ENCODE results near the gene EIPR1.

Gene EIPR1

DNA sequence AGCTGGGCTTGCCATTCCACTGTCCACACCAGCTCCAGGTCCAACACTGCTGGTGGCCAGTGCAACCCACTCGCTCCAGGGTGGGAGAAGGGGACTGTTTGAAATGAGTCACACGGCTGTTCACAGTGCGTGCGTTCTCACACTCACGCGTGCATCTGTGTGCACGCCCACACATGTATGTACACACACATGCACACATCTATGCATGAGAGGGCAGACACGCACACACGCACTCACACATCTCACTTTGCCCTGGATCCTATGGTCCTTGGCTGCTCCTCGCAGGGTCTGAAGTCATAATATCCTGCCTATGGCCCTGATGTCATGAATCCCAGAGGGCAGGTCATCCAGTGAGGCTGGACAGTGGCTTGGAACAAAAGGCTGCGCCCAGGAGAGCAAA lies 182.8 kb downstream of the EIPR1 start:
- peaks cover 0 to 4% (median 0%) of the 10 kb centered on the region in 11 experiments; a peak in 1 of 22 replicates for H3K9me3 ChIP-seq (replicated peaks in 1 of 11)
- H3K27ac ChIP-seq = peak overlapping the region in 9 of 11 experiments; percentile 54 to 67 (median 63); a peak in 18 of 22 replicates
- H3K4me3 ChIP-seq = no peak overlapping the region; a peak in 2 of 20 replicates
- peak overlapping the region in 6 of 11 experiments; percentile 2 to 49 (median 32); a peak in 7 of 22 replicates for H3K9ac ChIP-seq
- peaks cover 0 to 54% (median 19%) of the 10 kb centered on the region in 11 experiments; a peak in 14 of 22 replicates for H4K20me1 ChIP-seq
- peaks cover 0 to 14% (median 0%) of the 10 kb centered on the region in 11 experiments; a peak in 2 of 22 replicates for H3K27me3 ChIP-seq
- peak overlapping the region; percentile 67 to 88 (median 84) for H3K4me2 ChIP-seq
- TF ChIP-seq Cebpa-rat (IDR thresholded peaks at IDR 0.05) = no peak
- peaks cover 58 to 82% (median 76%) of the 10 kb centered on the region in 10 experiments for H3K4me1 ChIP-seq
- H3K36me3 ChIP-seq = peaks cover 27 to 52% (median 41%) of the 10 kb centered on the region in 11 experiments

DNA sequence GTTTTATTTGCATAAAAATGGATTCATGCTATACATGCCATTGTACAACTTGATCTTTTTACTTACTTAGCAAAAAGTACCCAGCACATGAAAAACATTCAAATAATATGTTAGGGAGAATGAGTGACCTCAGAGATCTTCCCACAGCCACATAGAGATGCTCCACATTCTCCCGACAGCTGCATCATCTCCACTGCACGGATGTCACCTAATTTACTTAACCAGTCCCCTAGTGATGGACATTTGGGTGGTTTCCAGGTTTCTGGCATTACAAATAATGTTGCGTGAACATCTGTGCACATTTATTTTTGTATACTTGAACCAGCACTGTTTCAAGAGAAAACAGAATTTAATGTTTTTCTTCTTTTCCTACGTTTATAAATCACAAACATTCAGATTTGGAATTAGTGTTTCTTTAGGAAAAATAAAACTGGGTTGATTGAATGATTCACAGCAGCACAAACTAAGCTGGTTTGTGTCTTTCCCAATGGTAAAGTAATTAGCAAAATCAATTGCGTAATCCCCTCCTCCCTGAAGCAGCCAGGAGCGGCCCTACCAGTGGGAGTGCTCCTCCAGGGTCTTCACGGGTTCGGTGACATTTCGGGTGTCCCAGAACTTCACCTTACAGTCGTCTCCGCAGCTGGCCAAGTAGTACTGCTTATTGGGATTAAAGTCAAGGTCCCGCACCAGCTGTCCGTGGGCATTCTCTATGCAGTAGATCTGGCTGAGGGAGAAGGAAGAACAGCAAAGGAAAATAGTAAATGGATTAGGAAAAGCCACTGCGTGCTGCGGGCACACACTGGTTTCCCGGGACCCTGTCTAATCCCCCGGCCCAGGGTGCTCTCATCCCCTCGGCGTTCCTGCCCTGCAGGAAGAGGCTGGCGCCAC lies 183.9 kb downstream of the EIPR1 start:
- Histone ChIP-seq H3K36me3 (peaks cover 28 to 63% (median 51%) of the 10 kb centered on the region in 11 experiments), H4K20me1 (peaks cover 0 to 60% (median 19%) of the 10 kb centered on the region in 11 experiments; a peak in 14 of 22 replicates), H3K27ac (peak overlapping the region in 2 of 11 experiments; percentile 21 to 36; a peak in 2 of 22 replicates), H3K4me2 (peak overlapping the region; percentile 67 to 88 (median 84)), H3K9me3 (replicated peaks in 1 of 11) (no peaks in the 10 kb centered on the region), H3K9ac (no peak overlapping the region), H3K4me3 (no peak overlapping the region; a peak in 1 of 20 replicates), H3K27me3 (peaks cover 0 to 14% (median 0%) of the 10 kb centered on the region in 11 experiments; a peak in 2 of 22 replicates), H3K4me1 (peaks cover 62 to 86% (median 82%) of the 10 kb centered on the region in 10 experiments)
- TF ChIP-seq Cebpa-rat (IDR thresholded peaks at IDR 0.05) = peak in 9 of 11 experiments; percentile 72 to 94 (median 84); a peak in 17 of 22 replicates

DNA sequence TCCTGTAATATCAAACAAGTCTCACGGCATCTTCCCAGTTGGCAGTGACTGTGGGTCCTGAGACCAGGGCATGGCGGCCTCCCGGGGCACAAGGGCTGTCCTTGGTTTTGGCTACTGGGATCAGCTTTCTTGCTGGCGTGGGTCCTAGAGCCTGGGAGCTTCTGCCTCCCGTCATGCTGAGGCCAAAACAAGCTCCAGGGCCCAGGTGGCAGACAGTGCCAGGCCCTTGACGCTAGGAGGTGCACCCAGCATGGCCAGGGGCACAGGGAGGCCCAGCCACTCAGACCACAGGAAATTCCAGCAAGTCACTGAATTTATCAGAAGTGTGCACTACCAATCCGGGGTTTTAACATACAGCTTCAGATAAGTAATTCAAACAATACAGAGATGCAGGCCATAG lies 184.7 kb downstream of the EIPR1 start:
- no peak for TF ChIP-seq Cebpa-rat (IDR thresholded peaks at IDR 0.05)
- peak overlapping the region in 1 of 11 experiments; percentile 24; a peak in 1 of 22 replicates for H3K9ac ChIP-seq
- H3K4me1 ChIP-seq = peaks cover 54 to 78% (median 74%) of the 10 kb centered on the region in 10 experiments
- peaks cover 34 to 70% (median 56%) of the 10 kb centered on the region in 11 experiments for H3K36me3 ChIP-seq
- H3K27ac ChIP-seq = 0 out of 22 replicates have a peak overlapping the region, but pooled peaks of 1 of the 11 experiments have one; percentile 6
- H4K20me1 ChIP-seq = peaks cover 0 to 56% (median 17%) of the 10 kb centered on the region in 11 experiments; a peak in 14 of 22 replicates
- no peaks in the 10 kb centered on the region for H3K9me3 ChIP-seq (replicated peaks in 1 of 11)
- H3K4me2 ChIP-seq = peak overlapping the region in 9 of 11 experiments; percentile 80 to 88 (median 85); a peak in 19 of 22 replicates
- H3K4me3 ChIP-seq = no peak overlapping the region
- peaks cover 0 to 14% (median 0%) of the 10 kb centered on the region in 11 experiments; a peak in 2 of 22 replicates for H3K27me3 ChIP-seq

DNA sequence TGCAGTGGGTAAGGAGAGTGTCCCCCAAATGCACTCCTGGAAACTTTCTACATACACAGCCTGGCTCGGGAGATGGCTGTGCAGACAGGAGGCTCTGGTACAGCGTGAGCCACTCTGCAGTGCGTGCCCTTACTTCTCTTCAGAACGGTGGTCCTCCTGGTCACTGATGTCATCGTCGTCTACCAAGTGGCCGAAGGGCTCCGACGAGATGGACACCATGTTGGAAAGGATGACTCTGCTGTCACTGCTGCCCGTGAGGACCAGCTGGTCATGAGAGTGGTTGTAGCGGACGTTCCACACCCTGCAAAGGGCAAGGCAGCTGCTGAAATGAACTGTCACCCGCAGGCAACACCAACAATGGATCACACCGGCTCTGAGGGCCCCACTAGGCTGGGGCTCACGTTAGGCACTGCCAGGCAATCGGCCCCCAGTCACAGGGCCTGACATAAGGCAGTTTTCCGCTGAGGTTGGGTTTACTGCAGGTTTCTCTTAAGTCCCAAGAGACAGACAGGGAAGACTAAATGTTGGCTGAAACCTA lies 185.3 kb downstream of the EIPR1 start:
- Histone ChIP-seq H3K27me3 (peaks cover 0 to 9% (median 0%) of the 10 kb centered on the region in 11 experiments; a peak in 2 of 22 replicates), H3K9ac (peak overlapping the region in 1 of 11 experiments; percentile 24; a peak in 1 of 22 replicates), H3K36me3 (peaks cover 34 to 70% (median 56%) of the 10 kb centered on the region in 11 experiments), H3K27ac (no peak overlapping the region), H4K20me1 (peaks cover 0 to 50% (median 12%) of the 10 kb centered on the region in 11 experiments; a peak in 12 of 22 replicates), H3K4me3 (no peak overlapping the region), H3K9me3 (replicated peaks in 1 of 11) (no peaks in the 10 kb centered on the region), H3K4me2 (peak overlapping the region in 8 of 11 experiments; percentile 80 to 88 (median 85); a peak in 16 of 22 replicates), H3K4me1 (peaks cover 49 to 72% (median 68%) of the 10 kb centered on the region in 10 experiments)
- no peak for TF ChIP-seq Cebpa-rat (IDR thresholded peaks at IDR 0.05)

DNA sequence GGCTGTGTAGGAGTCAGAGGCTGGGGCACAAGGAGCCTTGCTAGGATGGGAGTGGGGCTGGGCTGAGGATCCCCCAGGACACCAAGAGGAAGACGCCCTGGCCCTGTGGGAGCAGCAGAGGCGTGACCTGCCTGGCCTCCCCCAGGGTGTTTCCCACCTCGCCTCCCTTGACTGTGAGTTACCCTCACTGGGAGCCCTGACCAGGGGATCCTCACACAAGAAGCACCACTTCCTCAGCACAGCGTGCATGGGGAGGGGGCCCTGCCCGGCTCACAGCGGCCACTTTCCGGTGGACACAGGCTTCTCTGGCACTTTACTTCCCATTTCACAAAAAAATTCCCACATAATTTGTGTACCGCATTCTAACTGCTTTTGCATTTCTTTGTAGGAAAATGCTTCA lies 187.7 kb downstream of the EIPR1 start:
- no peak for TF ChIP-seq Cebpa-rat (IDR thresholded peaks at IDR 0.05)
- H4K20me1 ChIP-seq = peaks cover 0 to 28% (median 0%) of the 10 kb centered on the region in 11 experiments; a peak in 9 of 22 replicates
- H3K4me1 ChIP-seq = peaks cover 25 to 49% (median 44%) of the 10 kb centered on the region in 10 experiments
- no peaks in the 10 kb centered on the region for H3K9me3 ChIP-seq (replicated peaks in 1 of 11)
- peak overlapping the region; percentile 27 to 82 (median 68) for H3K4me2 ChIP-seq
- H3K27me3 ChIP-seq = no peaks in the 10 kb centered on the region
- peak overlapping the region in 4 of 11 experiments; percentile 14 to 42 (median 24); a peak in 4 of 22 replicates for H3K9ac ChIP-seq
- peaks cover 34 to 84% (median 67%) of the 10 kb centered on the region in 11 experiments for H3K36me3 ChIP-seq
- peak overlapping the region in 5 of 11 experiments; percentile 0 to 51 (median 20); a peak in 5 of 22 replicates for H3K27ac ChIP-seq
- no peak overlapping the region for H3K4me3 ChIP-seq

DNA sequence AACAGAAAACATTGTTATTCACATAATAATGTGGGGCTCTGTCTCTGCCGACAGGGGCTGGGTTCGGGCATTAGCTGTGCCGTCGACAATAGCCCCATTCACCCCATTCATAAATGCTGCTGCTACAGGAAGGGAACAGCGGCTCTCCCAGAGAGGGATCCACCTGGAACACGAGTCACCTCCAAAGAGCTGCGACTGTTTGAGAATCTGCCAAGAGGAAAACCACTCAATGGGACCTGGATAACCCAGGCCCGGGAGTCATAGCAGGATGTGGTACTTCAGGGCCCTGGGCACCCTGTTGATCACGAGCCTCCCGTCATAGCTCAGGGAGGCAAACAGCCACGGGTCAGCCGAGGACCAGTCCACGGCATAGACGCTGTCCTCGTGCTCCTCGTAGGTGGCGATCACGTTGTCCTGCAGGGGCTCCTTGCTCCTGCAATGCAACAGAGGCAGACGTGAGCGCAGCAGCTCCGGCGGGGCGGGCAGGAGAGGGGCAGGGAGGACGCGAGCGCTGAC lies 188.5 kb downstream of the EIPR1 start:
- H3K9ac ChIP-seq = peak overlapping the region in 1 of 11 experiments; percentile 15; a peak in 1 of 22 replicates
- H3K4me3 ChIP-seq = no peak overlapping the region
- H3K27ac ChIP-seq = 0 out of 22 replicates have a peak overlapping the region, but pooled peaks of 1 of the 11 experiments have one; percentile 46
- H4K20me1 ChIP-seq = peaks cover 0 to 24% (median 0%) of the 10 kb centered on the region in 11 experiments; a peak in 5 of 22 replicates
- H3K4me1 ChIP-seq = peaks cover 17 to 40% (median 36%) of the 10 kb centered on the region in 10 experiments
- H3K9me3 ChIP-seq (replicated peaks in 1 of 11) = no peaks in the 10 kb centered on the region
- TF ChIP-seq Cebpa-rat (IDR thresholded peaks at IDR 0.05) = no peak
- peaks cover 34 to 82% (median 67%) of the 10 kb centered on the region in 11 experiments for H3K36me3 ChIP-seq
- peak overlapping the region in 8 of 11 experiments; percentile 27 to 82 (median 73); a peak in 13 of 22 replicates for H3K4me2 ChIP-seq
- H3K27me3 ChIP-seq = no peaks in the 10 kb centered on the region

DNA sequence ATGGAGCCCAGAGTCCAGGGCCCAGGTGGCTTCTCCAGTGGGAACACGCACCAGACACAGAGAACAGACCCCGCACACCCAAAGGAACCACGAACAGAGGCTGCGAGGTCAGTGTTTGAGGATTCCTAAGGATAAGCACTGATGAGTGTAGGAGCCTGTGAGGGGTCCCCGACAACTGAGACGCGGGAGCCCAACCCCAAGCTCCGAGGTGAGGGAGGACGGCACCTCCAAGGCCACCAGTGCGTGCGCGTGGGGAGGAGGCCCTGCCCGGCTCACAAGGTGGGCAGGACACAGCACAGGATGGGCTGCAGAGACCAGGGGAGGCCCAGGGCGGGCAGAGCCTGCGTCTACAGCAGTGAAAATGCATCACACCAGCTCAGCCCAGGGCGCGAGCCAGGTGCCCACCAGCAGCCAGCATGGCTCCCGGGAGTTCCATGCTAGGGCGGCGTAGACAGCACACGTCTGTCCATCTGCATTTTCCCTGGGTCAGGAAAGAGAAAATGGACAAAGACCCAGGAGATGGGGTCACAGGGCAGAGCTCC lies 189.1 kb downstream of the EIPR1 start:
- Histone ChIP-seq H3K4me3 (no peak overlapping the region), H3K9me3 (replicated peaks in 1 of 11) (no peaks in the 10 kb centered on the region), H3K27ac (no peak overlapping the region), H3K36me3 (peaks cover 30 to 81% (median 61%) of the 10 kb centered on the region in 11 experiments), H3K9ac (no peak overlapping the region), H3K4me2 (no peak overlapping the region), H3K27me3 (no peaks in the 10 kb centered on the region), H3K4me1 (peaks cover 10 to 34% (median 30%) of the 10 kb centered on the region in 10 experiments), H4K20me1 (peaks cover 0 to 24% (median 0%) of the 10 kb centered on the region in 11 experiments; a peak in 4 of 22 replicates)
- no peak for TF ChIP-seq Cebpa-rat (IDR thresholded peaks at IDR 0.05)

DNA sequence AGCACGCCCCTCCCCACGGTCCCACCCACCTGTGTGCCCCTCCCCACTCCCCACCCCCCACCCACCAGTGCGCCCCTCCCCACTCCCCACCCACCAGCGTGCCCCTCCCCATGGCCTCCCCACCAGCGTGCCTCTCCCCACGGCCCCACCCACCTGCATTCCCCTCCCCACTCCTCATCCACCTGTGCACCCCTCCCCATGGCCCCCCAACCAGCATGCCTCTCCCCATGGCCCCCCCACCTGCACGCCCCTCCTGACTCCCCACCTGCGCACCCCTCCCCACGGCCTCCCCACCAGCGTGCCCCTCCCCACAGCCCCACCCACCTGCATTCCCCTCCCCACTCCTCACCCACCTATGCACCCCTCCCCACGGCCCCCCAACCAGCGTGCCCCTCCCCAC lies 190.2 kb downstream of the EIPR1 start:
- Histone ChIP-seq H3K36me3 (peaks cover 20 to 70% (median 52%) of the 10 kb centered on the region in 11 experiments), H3K27ac (no peak overlapping the region), H3K4me2 (no peak overlapping the region), H4K20me1 (peaks cover 0 to 17% (median 0%) of the 10 kb centered on the region in 11 experiments; a peak in 4 of 22 replicates), H3K4me1 (peaks cover 9 to 24% (median 20%) of the 10 kb centered on the region in 10 experiments), H3K9me3 (replicated peaks in 1 of 11) (no peaks in the 10 kb centered on the region), H3K4me3 (no peak overlapping the region), H3K27me3 (no peaks in the 10 kb centered on the region), H3K9ac (no peak overlapping the region)
- TF ChIP-seq Cebpa-rat (IDR thresholded peaks at IDR 0.05) = no peak

Data from BLaER1 treated with 17β-estradiol and CSF1 and Interleukin-3, amounts not matched to agents 10 nM and 100 nM (cell line).